ENCODE data around the gene GREB1L.

GREB1L gene

DNA sequence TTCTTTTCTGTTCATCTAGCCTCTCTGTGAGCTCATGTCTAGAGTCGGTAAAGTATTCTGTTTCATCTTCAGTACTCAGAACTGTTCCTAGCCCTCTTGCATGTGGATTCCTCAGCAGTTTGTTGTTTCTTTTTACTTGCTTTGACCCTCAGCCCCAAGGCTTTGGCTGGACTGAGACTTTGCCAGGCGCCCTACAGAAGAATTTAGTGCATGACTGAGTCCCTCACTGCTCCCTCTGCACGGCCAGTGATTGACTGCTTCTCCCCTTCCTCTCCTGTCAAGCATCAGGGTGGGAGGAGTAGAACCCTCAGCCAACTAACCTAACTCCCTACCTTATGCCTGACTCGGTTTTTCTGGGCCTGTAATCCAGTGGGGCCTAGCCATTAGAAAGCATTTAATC is 248.7 kb downstream of the GREB1L start:
- no peak for DNase-seq

DNA sequence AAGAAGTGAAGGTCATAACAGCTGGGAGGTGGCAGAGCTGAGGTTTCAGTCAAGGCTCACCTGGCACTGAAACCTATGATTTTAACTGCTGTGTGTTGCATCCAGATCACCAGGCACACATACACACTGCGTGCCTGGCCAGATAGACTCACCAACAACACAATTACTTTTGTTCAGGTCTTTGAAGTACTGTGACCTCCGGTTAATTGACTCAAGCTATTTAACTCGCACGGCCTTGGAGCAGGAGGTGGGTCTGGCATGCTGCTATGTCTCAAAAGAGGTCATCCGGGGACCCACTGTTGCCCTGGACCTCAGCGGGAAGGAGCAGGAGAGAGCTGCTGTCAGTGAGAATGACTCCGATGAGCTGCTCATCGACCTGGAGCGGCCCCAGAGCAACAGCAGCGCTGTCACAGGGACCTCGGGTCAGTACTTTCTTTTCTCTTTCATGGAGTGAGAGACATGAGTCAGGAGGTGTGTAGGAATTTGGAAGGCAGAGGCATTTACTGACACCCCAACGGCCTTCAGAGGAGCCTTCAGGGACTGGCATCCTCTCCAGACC is 254.3 kb downstream of the GREB1L start:
- DNase-seq, result no peak

DNA sequence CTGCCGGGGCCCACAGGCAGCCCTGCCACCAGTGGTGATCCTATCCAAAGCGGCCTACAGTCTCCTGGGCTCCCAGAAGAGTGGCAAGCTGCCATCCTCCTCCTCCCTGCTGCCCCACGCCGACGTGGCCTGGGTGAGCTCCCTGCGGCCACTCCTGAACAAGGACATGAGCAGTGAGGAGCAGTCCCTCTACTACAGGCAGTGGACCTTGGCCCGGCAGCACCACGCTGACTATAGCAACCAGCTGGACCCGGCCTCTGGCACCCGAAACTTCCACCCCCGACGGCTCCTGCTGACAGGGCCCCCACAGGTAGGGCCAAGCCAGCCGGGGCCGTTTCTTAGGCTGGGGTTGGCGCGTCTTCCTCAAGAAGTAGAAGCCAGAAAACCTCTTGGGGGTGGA is 258.0 kb downstream of the GREB1L start:
- DNase-seq, result no peak

DNA sequence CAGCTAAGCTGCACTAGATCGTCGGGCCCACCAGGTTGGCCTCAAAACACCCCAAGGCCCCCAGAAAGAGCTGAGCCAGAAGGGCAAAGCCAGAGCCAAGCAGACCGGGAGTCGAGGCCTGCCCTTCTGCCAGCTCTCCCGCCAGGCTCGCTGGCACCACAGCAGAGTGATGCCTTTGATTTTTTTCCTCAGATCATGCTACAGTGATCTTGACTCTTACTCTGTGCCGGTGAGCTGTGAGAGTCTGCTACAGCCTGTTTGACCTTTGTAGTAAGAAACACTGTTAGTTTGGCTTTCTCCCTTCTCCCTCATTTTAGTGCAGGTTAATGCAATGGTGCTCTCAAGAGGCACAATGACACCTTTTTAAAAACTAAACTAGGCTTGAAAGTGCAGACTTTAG is 260.6 kb downstream of the GREB1L start:
- DNase-seq, result no peak

DNA sequence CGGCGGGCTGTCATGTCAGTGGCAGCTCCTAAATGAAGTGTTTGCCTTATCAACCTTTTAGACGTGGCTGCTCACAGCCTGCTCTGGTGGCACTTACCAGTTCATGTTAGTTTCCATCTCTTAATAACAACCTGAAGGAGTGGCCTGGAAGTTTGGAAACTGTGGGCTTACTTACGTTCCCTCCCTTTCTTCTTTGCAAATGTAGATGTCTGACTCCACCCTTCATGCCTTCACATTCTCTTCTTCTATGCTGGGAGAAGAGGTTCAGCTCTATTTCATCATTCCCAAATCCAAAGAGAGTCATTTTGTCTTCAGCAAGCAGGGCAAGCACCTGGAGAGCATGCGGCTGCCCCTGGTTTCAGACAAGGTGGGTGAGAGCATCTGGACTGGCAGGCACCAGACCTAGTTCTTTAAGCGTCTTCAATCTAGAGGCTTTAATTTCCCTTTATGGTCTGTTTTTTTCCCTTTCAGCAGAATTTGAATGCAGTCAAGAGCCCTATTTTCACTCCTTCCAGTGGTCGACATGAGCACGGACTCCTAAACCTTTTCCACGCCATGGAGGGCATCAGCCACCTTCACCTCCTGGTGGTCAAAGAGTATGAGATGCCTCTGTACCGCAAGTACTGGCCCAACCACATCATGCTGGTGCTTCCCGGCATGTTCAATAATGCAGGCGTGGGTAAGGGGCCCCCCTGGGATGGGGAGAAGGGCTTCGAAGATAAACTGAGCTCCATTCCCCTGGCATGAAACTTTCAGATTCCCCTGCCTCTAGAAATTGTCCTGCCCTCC is 266.1 kb downstream of the GREB1L start:
- no peak for DNase-seq

DNA sequence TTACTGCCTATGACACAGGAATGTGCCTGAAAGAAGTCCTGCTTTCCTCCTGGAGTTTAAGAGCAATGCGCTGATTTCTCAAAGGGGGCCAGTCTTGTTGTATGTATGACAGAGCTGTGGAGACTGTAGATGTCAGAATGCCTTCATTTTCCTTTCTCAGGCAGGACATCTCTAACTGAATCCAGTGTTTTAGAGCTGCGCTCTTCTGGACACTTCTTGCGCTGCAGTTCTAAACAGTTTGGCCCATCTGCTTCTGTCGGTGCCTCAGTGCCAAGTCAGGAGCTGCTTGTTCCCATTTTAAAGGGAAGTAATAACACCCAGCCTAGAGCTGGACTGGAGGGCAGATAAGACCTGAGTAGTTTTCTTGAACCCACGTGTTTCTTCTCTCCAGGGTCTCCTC is 267.0 kb downstream of the GREB1L start:
- no peak for DNase-seq

DNA sequence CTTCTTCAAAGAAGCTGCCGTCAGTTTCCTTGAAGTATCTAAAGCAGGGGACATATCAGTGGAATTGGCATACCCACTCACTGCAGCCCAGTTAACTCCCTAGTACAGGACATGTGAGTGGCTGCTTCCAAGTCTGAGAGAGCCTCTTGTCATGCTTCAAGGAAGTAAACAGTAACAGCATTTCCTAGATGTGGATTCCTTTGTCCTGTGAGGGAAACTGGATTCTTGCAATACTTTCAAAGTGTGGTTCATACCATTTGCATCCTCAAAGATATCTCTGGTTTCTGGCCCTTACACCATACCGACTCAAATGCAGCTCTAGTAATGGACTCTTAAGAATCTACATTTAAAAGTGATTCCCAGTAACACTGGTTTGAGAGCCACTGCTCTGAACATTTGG is 271.3 kb downstream of the GREB1L start:
- DNase-seq, result no peak

DNA sequence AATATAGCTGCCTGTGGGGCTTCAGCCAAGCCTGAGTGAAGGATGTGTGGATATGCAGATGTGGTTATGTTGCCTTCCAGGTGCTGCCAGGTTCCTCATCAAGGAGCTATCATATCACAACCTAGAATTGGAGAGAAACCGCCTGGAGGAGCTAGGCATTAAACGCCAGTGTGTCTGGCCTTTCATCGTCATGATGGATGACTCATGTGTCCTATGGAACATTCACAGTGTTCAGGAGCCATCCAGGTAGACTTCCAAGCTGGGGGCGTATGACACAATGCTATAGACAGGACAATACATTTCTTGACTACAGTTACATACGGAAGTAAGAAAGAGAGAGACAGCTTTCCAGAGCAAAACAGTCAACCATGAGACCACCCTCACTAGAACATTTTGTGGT is 271.7 kb downstream of the GREB1L start:
- DNase-seq, result no peak

DNA sequence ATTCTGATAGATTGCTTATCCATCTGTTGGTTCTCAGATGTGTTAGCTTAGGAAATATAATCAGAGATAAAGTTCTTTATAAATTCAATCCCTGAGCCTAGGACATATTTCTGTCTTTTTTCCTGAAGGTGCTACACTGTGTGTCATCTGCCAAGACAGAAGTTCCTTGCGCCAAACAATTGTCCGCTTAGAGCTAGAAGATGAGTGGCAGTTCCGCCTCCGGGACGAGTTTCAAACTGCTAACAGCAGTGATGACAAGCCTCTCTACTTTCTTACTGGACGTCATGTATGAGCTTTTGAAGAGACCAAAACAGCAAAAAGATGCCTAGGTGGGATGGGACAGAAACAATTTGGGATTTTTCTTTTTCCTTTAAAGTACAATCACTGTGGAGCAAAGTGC is 280.5 kb downstream of the GREB1L start:
- DNase-seq, result no peak

DNA sequence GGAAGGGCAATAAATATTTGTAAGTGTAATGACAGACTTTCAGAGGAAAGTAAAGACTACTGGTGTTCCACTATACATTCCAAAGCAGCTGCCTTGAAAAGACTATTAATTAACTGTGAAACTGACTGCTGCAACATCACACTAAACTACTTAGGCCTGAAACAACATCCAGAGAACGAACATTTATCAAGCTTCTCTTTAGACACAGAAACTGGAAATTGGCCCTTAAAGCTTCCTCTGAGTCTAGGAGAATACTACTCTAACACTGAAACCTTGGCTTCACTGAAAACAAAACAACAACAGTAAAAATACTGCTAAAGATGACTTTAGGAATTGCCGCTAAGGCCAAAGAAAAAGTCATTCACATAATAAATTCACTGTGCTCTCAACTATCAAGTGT is 283.9 kb downstream of the GREB1L start:
- no peak for DNase-seq

DNA sequence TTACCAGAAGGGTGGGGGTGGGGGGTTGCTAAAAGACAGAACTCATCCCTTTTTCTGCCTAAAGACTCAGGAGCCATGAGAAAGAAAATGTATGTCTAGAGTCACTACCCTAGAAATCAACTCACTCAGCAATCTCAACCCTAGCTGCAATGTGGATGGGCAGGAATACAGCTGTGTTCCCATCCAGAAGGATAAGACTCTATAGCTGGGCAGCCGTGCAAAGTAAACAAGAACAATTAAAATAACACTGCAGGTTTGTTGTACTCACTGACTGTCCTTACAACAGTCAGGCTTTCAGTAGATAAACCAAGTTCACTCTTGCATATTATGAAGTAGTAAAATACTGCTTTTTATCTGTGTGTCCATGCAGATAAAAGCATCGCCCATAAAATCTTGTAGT is 284.4 kb downstream of the GREB1L start:
- no peak for DNase-seq

DNA sequence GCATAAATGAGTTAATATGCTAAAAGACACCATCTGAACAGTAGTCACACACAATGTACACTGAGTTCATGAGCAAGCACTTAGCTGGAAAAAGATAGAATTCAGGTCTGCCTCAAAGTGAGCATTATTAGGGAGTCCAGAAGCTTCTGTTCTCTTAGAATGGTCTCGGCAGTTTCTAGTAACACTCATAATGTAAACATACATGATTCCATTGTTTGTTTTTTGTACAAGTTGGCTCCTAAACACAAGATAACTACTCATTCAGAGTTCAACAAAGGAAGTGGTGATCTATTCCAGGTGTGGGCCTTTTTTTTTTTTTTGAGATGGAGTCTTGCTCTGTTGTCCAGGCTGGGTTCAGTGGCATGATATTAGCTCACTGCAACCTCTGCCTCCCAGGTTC is 292.3 kb downstream of the GREB1L start:
- DNase-seq, result no peak

DNA sequence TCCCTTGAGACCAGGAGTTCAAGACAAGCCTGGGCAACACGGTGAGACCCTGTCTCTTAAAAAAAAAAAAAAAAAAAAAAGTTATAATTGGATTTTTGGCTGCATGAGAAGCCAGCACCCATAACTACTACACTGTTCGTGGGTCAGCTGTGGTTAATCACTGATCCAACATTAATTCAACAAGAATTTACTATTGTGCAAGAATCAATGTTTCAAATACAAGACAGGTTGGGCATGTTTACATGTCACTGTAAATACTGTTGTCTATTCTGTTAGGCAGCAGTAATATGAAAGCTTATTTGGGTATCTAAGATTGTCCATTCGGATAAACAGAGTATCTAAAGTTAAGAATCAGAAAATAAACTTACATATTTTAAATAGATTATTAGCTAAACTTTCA is 296.2 kb downstream of the GREB1L start:
- DNase-seq, result no peak

DNA sequence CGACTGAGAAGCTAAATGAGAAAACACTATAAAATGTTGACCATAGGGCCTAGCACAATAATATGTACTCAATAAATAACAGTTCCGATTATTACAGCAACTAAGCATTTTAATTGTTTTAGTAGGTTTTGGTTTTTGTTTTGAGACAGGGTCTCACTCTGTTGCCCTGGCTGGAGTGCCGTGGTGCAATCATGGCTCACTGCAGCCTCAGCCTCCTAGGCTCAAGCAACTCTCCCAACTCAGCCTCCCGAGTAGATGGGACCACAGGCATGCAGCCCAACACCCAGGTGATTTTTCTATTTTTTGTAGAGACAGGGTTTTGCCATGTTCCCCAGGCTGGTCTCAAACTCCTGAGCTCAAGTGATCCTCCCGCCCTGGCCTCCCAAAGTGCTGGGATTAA is 304.4 kb downstream of the GREB1L start:
- no peak for DNase-seq

DNA sequence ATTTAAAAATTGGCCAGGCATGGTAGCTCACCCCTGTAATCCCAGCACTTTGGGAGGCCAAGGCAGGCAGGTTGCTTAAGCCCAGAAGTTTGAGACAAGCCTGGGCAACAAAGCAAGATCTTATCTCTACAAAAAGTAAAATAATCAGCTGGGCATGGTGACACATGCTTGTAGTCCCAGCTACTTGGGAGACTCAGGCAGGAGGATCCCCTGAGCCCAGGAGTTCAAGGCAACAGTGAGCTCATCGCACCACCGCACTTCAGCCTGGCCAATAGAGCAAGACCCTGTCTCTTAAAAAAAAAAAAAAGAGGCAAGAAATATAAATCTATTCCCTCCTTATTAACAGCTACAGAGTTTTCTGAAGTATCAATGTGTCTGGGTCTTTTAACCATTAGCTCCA is 306.6 kb downstream of the GREB1L start:
- no peak for DNase-seq

DNA sequence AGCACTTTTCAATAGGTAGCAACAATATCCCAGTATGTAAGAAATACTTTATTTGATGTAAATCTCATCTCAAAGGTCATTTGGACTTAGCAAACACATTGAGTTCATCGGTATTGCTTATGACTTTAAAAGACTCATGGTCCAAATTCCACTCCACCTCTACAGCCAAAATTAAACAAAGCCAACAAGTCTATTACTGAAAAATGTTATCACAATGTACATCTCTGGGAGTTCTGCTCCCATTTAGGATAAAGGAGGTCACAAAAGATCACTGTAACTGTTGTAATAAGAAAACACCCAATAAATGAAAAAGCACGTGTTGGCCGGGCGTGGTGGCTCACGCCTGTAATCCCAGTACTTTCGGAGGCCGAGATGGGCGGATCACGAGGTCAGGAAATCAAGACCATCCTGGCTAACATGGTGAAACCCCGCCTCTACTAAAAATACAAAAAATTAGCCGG is 308.5 kb downstream of the GREB1L start:
- no peak for DNase-seq

DNA sequence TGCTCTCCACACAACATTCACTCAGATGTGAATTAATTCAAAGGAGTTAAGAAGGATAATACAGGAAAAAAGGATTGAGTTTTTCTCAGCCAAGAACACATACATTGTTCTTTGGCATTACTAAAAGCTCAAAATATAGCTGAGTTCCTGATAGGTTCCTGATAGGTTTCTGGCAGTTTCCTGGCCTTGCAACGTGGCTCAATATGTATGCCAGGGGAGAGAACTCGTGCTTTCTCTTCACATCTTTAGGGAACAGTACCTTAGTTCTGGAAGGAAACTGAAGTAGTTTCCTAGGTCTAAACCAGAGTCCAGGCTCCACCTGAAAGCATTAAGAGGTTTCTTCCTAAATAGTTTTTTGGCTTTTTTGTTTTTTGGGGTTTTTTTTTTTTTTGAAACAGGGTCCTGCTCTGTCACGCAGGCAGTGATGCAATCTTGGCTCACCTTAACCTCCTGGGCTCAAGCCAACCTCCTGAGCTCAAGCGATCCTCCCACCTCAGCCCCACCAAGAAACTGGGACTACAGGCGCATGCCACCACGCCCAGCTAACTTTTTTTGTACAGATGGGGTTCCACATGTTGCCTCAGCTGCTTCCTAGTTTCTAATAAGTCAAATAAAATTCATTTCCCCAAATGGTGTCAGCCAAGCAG is 315.7 kb downstream of the GREB1L start:
- no peak for DNase-seq

DNA sequence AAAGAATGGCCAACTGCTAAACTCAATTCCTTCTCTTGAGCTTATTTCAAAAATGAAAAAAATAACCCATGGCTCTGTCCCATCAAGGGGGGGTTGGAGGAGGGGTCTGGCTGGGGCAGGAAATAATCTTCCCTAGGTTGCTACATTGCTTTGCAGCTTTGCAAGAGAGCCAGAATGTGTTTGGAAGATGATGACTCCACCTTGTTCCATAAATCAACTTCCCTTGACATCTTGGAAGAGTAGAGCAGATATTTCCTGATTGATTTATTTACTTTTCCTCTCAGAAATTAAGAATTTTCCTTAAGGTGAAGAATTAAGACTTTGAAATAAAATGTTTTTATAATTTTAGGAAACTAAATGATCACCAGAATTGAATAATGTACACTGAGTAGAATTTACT is 317.2 kb downstream of the GREB1L start:
- DNase-seq, result no peak

DNA sequence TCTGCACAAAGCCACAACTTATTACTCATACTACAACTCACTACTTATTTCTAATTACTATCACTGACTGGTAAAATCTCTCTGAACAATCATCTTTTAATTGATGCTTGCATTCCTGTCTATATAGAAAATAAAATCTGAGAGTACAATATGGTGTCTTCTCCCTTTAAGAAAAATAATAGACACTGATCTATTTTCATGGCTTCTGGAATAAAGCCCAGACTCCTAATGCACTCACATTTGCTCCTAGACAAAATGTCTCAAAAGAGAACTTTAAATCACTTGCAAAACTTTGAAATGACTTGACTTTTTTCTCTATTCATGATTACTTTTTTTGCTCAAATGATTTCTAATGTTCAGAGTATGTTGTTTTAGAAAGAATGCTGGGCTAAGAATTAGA is 329.7 kb downstream of the GREB1L start:
- DNase-seq, result no peak

All from CD4-positive, alpha-beta T cell treated with Interferon alpha-2 for 1 hour (primary cell).